GM19239 (cell line): ENCODE data around the gene SSTR4.
"Not testable (repeated sequence)": the region's sequence is repeated elsewhere in the genome, so short reads cannot be mapped to it uniquely, and the experiment has no call there.

Experiments
- DNase-seq: peaks from one replicate; pipeline ENCODE4 v3.0.0; 2011; ENCODE audit warnings: low spot score; ENCODE audit not compliant: insufficient read length
- FAIRE-seq: peaks from 2 replicates; lab custom pipeline; 2011; peaks lifted over from hg19 to GRCh38; lab: Jason Lieb, UNC

SSTR4 gene

GRCh38 chr20:23034721-23035671, at the start of gene SSTR4:
Gene SSTR4 (plus strand): TSS chr20:23035312. CDS start chr20:23035484, 172 bp downstream.
- FAIRE-seq: no peak
- no peak for DNase-seq

- FAIRE-seq: no peak
These were observed 48.5 kb upstream of the SSTR4 start for GRCh38 chr20:22986601-22987000.

GRCh38 chr20:22991424-22991823, 43.7 kb upstream of the SSTR4 start:
- DNase-seq, FAIRE-seq: not testable (repeated sequence)

More at GRCh38 chr20:22986601-22987000, 48.5 kb upstream of the SSTR4 start:
- DNase-seq: no peak

GRCh38 chr20:22993823-22994222, 41.3 kb upstream of the SSTR4 start:
- FAIRE-seq (no peak), DNase-seq (no peak)

GRCh38 chr20:22995923-22996322, 39.2 kb upstream of the SSTR4 start:
- no peak for DNase-seq
- FAIRE-seq: no peak

- FAIRE-seq (no peak), DNase-seq (no peak)
These were observed 36.6 kb upstream of the SSTR4 start for GRCh38 chr20:22998476-22998875.

- no peak for FAIRE-seq
- no peak for DNase-seq
These were observed 35.4 kb upstream of the SSTR4 start for GRCh38 chr20:22999756-23000155.

GRCh38 chr20:23000232-23000947, 34.7 kb upstream of the SSTR4 start:
- no peak for DNase-seq
- no peak for FAIRE-seq

GRCh38 chr20:23002276-23002675, 32.8 kb upstream of the SSTR4 start:
- DNase-seq (no peak), FAIRE-seq (no peak)

- no peak for FAIRE-seq
- DNase-seq: no peak
These were observed 32.0 kb upstream of the SSTR4 start for GRCh38 chr20:23003077-23003635.

GRCh38 chr20:23003881-23004460, 31.1 kb upstream of the SSTR4 start:
- DNase-seq (no peak), FAIRE-seq (no peak)

GRCh38 chr20:23005776-23006175, 29.3 kb upstream of the SSTR4 start:
- DNase-seq (no peak), FAIRE-seq (no peak)

- FAIRE-seq: no peak
- no peak for DNase-seq
These were observed 27.6 kb upstream of the SSTR4 start for GRCh38 chr20:23007462-23007861.

GRCh38 chr20:23007886-23008655, 27.0 kb upstream of the SSTR4 start:
- FAIRE-seq (no peak), DNase-seq (no peak)

- DNase-seq: no peak
- FAIRE-seq: no peak
These were observed 26.4 kb upstream of the SSTR4 start for GRCh38 chr20:23008667-23009066.

- no peak for FAIRE-seq
- DNase-seq: no peak
These were observed 25.5 kb upstream of the SSTR4 start for GRCh38 chr20:23009636-23010035.

- FAIRE-seq (no peak), DNase-seq (no peak)
These were observed 25.0 kb upstream of the SSTR4 start for GRCh38 chr20:23010096-23010495.

- DNase-seq (no peak), FAIRE-seq (no peak)
These were observed 23.9 kb upstream of the SSTR4 start for GRCh38 chr20:23011008-23011721.

- FAIRE-seq: no peak
- no peak for DNase-seq
These were observed 21.7 kb upstream of the SSTR4 start for GRCh38 chr20:23013429-23013828.
